ENCODE results near the gene AUTS2. TPM values are rescaled to one million over a fixed set of nuclear protein-coding genes. Genes with fewer than 3 reads are reported as not detected.

The AUTS2 gene
- polyA plus RNA-seq, 1 donor (not counting 4 experiments of a cell fraction or from before 2014, with no cell fraction given) = 4.7 TPM

- dilution Hi-C loops (cut with MboI; ENCODE audit: extremely low pct_ligation_motif_present, low sequenced_read_pairs) = loop anchor here (5.0 kb wide), 1 partner anchor 49 kb away; no protein-coding TSS in a partner anchor
- Histone ChIP-seq H4K20me1 (ENCODE audit: control insufficient read depth, extremely low read depth, insufficient read depth, low read length) (no peaks in the 10 kb centered on the region), H2AFZ (ENCODE audit: control insufficient read depth, low read length) (no peak overlapping the region)
Observed at GRCh38 chr7:69706070-69706469, 107.8 kb downstream of the AUTS2 start.

GRCh38 chr7:69708857-69709256 is 110.6 kb downstream of the AUTS2 start:
- dilution Hi-C loops (cut with MboI; ENCODE audit: extremely low pct_ligation_motif_present, low sequenced_read_pairs) = loop anchor here (5.0 kb wide), 1 partner anchor 52 kb away; no protein-coding TSS in a partner anchor
- H4K20me1 ChIP-seq (ENCODE audit: control insufficient read depth, extremely low read depth, insufficient read depth, low read length) = no peaks in the 10 kb centered on the region
- H3K4me2 ChIP-seq (ENCODE audit: control insufficient read depth, extremely low read depth, insufficient read depth, low read depth, low read length) = no peak overlapping the region

More at GRCh38 chr7:69706070-69706469, 107.8 kb downstream of the AUTS2 start:
- FAIRE-seq (no peak), DNase-seq (ENCODE audit: low read depth, low spot score) (no peak)
- H3K4me2 ChIP-seq (ENCODE audit: control insufficient read depth, extremely low read depth, insufficient read depth, low read depth, low read length) = no peak overlapping the region
- no peaks in the 10 kb centered on the region for H3K79me2 ChIP-seq (ENCODE audit: control insufficient read depth, insufficient read depth, low read length)
- H3K9me3 ChIP-seq (ENCODE audit: control insufficient read depth, low read depth, low read length) = no peaks in the 10 kb centered on the region
- H3K4me3 ChIP-seq (ENCODE audit: control insufficient read depth in 2 of 3, extremely low read depth in 1 of 3, insufficient read depth in 2 of 3, low read depth in 1 of 3, low read length in 3 of 3) = no peak overlapping the region
- no peaks in the 10 kb centered on the region for H3K27me3 ChIP-seq (ENCODE audit: control insufficient read depth, extremely low read depth, insufficient read depth, low read length)
- no peaks in the 10 kb centered on the region for H3K4me1 ChIP-seq (ENCODE audit: control insufficient read depth, extremely low read depth, insufficient read depth, low read length)
- TF ChIP-seq EZH2 (IDR thresholded peaks at IDR 0.05; ENCODE audit: low read length) = no peak
- TF ChIP-seq, protein P1, sequence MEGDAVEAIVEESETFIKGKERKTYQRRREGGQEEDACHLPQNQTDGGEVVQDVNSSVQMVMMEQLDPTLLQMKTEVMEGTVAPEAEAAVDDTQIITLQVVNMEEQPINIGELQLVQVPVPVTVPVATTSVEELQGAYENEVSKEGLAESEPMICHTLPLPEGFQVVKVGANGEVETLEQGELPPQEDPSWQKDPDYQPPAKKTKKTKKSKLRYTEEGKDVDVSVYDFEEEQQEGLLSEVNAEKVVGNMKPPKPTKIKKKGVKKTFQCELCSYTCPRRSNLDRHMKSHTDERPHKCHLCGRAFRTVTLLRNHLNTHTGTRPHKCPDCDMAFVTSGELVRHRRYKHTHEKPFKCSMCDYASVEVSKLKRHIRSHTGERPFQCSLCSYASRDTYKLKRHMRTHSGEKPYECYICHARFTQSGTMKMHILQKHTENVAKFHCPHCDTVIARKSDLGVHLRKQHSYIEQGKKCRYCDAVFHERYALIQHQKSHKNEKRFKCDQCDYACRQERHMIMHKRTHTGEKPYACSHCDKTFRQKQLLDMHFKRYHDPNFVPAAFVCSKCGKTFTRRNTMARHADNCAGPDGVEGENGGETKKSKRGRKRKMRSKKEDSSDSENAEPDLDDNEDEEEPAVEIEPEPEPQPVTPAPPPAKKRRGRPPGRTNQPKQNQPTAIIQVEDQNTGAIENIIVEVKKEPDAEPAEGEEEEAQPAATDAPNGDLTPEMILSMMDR (optimal IDR thresholded peaks at IDR 0.05 in 1 of 3, IDR thresholded peaks at IDR 0.05 in 1 of 3, conservative IDR thresholded peaks at IDR 0.05 in 1 of 3; ENCODE audit: extremely low read depth in 1 of 3, insufficient read depth in 2 of 3, low read length in 3 of 3) = no peak
- no peaks in the 10 kb centered on the region for H3K9me1 ChIP-seq (ENCODE audit: control insufficient read depth, extremely low read depth, insufficient read depth, low read length)
- no peak overlapping the region for H3K27ac ChIP-seq (ENCODE audit: control insufficient read depth, insufficient read depth, low read length)
- no peaks in the 10 kb centered on the region for H3K36me3 ChIP-seq (ENCODE audit: control insufficient read depth in 2 of 2, extremely low read depth in 1 of 2, insufficient read depth in 2 of 2, low read length in 2 of 2)
- H3K9ac ChIP-seq (ENCODE audit: control insufficient read depth, extremely low read depth, insufficient read depth, low read length) = no peak overlapping the region

More at GRCh38 chr7:69708857-69709256, 110.6 kb downstream of the AUTS2 start:
- no peaks in the 10 kb centered on the region for H3K4me1 ChIP-seq (ENCODE audit: control insufficient read depth, extremely low read depth, insufficient read depth, low read length)
- no peaks in the 10 kb centered on the region for H3K9me1 ChIP-seq (ENCODE audit: control insufficient read depth, extremely low read depth, insufficient read depth, low read length)
- FAIRE-seq = peak; percentile 20
- H2AFZ ChIP-seq (ENCODE audit: control insufficient read depth, low read length) = no peak overlapping the region
- H3K27ac ChIP-seq (ENCODE audit: control insufficient read depth, insufficient read depth, low read length) = no peak overlapping the region
- no peaks in the 10 kb centered on the region for H3K27me3 ChIP-seq (ENCODE audit: control insufficient read depth, extremely low read depth, insufficient read depth, low read length)
- no peaks in the 10 kb centered on the region for H3K9me3 ChIP-seq (ENCODE audit: control insufficient read depth, low read depth, low read length)
- H3K36me3 ChIP-seq (ENCODE audit: control insufficient read depth in 2 of 2, extremely low read depth in 1 of 2, insufficient read depth in 2 of 2, low read length in 2 of 2) = no peaks in the 10 kb centered on the region
- no peaks in the 10 kb centered on the region for H3K79me2 ChIP-seq (ENCODE audit: control insufficient read depth, insufficient read depth, low read length)
- no peak overlapping the region for H3K4me3 ChIP-seq (ENCODE audit: control insufficient read depth in 2 of 3, extremely low read depth in 1 of 3, insufficient read depth in 2 of 3, low read depth in 1 of 3, low read length in 3 of 3)
- no peak for DNase-seq (ENCODE audit: low read depth, low spot score)
- TF ChIP-seq EZH2 (IDR thresholded peaks at IDR 0.05; ENCODE audit: low read length) = no peak
- TF ChIP-seq, protein P1 (optimal IDR thresholded peaks at IDR 0.05 in 1 of 3, IDR thresholded peaks at IDR 0.05 in 1 of 3, conservative IDR thresholded peaks at IDR 0.05 in 1 of 3; ENCODE audit: extremely low read depth in 1 of 3, insufficient read depth in 2 of 3, low read length in 3 of 3) = no peak
- H3K9ac ChIP-seq (ENCODE audit: control insufficient read depth, extremely low read depth, insufficient read depth, low read length) = no peak overlapping the region
